HepG2 (cell line): ENCODE results near the gene LRRC15. TPM values are rescaled to one million over a fixed set of nuclear protein-coding genes. Genes with fewer than 3 reads are reported as not detected.

Experiments
- ATAC-seq: fragments of 200-7000 bp; cut with Tn5 transposase; 3 replicates; pipeline ENCODE4 v1.9.1; 2020; ENCODE audit warnings: mild to moderate bottlenecking, moderate library complexity
- BruUV-seq: library from RNA; stranded (reverse); fragments of 400-500 nt; replicated peaks from 2 replicates; lab custom pipeline; 2021; lab: Mats Ljungman, UMichigan
- CTCF ChIA-PET: fragments of 300-600 bp; formaldehyde crosslinking; extraction: SDS; loops from one replicate; lab custom pipeline; 2021; ENCODE audit warnings: low total read pairs, inconsistent platforms, low intra/inter-chr PET ratio; lab: Yijun Ruan, JAX
- POLR2A ChIA-PET: fragments of 350-600 bp; sonication (Branson Sonifier 250); formaldehyde crosslinking; loops from one replicate; lab custom pipeline; 2020; ENCODE audit warnings: antibody characterized with exemption, inconsistent platforms; lab: Yijun Ruan, JAX
- DNase-seq: peaks from one replicate; pipeline ENCODE4 v3.0.0-alpha.2; 2015; ENCODE audit warnings: low spot score
- FAIRE-seq: peaks from 3 replicates; lab custom pipeline; 2011; peaks lifted over from hg19 to GRCh38; lab: Jason Lieb, UNC
- H2AFZ ChIP-seq: one replicate; pipeline ENCODE4 v1.6.1; 2011; ENCODE audit warnings: low read length, inconsistent platforms
- H3K27ac ChIP-seq: fragments of 300-600 bp; 3 replicates; pipeline ENCODE4 v1.8.0; 2011; ENCODE audit warnings: mixed run types, mild to moderate bottlenecking, mixed read lengths, low read length, inconsistent platforms; ENCODE audit not compliant: insufficient read depth; ENCODE audit errors: extremely low read length
- H3K27me3 ChIP-seq, 2 experiments: fragments of 200-600 bp in 1 of 2; 2 replicates in 1 of 2; 3 replicates in 1 of 2; pipeline versions ENCODE4 v1.6.0 to v1.8.0; 2011; ENCODE audit warnings: low read length in 2 of 2, mild to moderate bottlenecking in 2 of 2, moderate library complexity in 2 of 2, inconsistent platforms in 1 of 2; ENCODE audit not compliant: insufficient read depth in 2 of 2, control insufficient read depth in 1 of 2
- H3K36me3 ChIP-seq, 2 experiments: fragments of 200-600 bp in 1 of 2; replicated peaks in 1 of 2; 2 replicates in 1 of 2; 3 replicates in 1 of 2; pipeline versions ENCODE4 v1.5.1 to v1.8.0; 2011; ENCODE audit warnings: low read length in 2 of 2, inconsistent platforms in 1 of 2; ENCODE audit not compliant: insufficient read depth in 2 of 2, control insufficient read depth in 1 of 2
- H3K4me1 ChIP-seq: 2 replicates; pipeline ENCODE4 v1.5.1; 2012; ENCODE audit warnings: low read length, inconsistent platforms; ENCODE audit not compliant: insufficient read depth
- H3K4me2 ChIP-seq: 2 replicates; pipeline ENCODE4 v1.6.0; 2011; ENCODE audit warnings: low read depth, low read length, inconsistent platforms
- H3K4me3 ChIP-seq, 3 experiments: fragments of 200-600 bp in 1 of 3; sonication (generic), shearing (Covaris generic) in 1 of 3; replicated peaks in 1 of 3; 2 replicates each; pipeline ENCODE4 v1.5.1; 2011 to 2016; ENCODE audit warnings: low read length in 3 of 3, inconsistent platforms in 2 of 3, low read depth in 2 of 3, mild to moderate bottlenecking in 2 of 3, control low read depth in 1 of 3, mixed read lengths in 1 of 3; ENCODE audit not compliant: insufficient read depth in 1 of 3
- H3K79me2 ChIP-seq: one replicate; pipeline ENCODE4 v1.6.1; 2011; ENCODE audit warnings: low read length, inconsistent platforms; ENCODE audit not compliant: insufficient read depth
- H3K9ac ChIP-seq: 2 replicates; pipeline ENCODE4 v1.6.0; 2011; ENCODE audit warnings: mild to moderate bottlenecking, low read depth, low read length, inconsistent platforms; ENCODE audit not compliant: insufficient read depth
- H3K9me3 ChIP-seq: 2 replicates; pipeline ENCODE4 v1.5.1; 2012; ENCODE audit warnings: mild to moderate bottlenecking, low read length
- H4K20me1 ChIP-seq: 2 replicates; pipeline ENCODE4 v1.6.0; 2011; ENCODE audit warnings: inconsistent platforms, mild to moderate bottlenecking, low read length, moderate library complexity; ENCODE audit not compliant: insufficient read depth
- SUZ12 ChIP-seq: fragments of 150-350 bp; IDR thresholded peaks from 2 replicates; pipeline ENCODE4 v1.6.1; 2014; ENCODE audit warnings: low read depth, low read length
- ZNF235 ChIP-seq: sonication (generic); formaldehyde crosslinking; IDR thresholded peaks from 2 replicates; pipeline ENCODE4 v1.8.1; 2023; ENCODE audit warnings: mild to moderate bottlenecking, missing genetic modification reagents, borderline replicate concordance
- ZNF619 ChIP-seq: sonication (generic); formaldehyde crosslinking; IDR thresholded peaks from 2 replicates; pipeline ENCODE4 v1.4.0; 2020; ENCODE audit warnings: mild to moderate bottlenecking, missing genetic modification reagents
- WGBS: methylation state at CpG from one replicate; pipeline ENCODE4 v1.1.6; 2017; ENCODE audit warnings: low lambda C conversion rate; 5-methylcytosine and 5-hydroxymethylcytosine counted together
- in situ Hi-C: cut with HindIII; loops from 2 replicates; pipeline ENCODE4 v1.10.0; 2017; ENCODE audit warnings: low pct_unique_long_range_greater_than_20kb; ENCODE audit not compliant: extremely low pct_ligation_motif_present
- intact Hi-C: fragments of 100-400 bp; cut with micrococcal nuclease; formaldehyde crosslinking; loops from one replicate; pipeline ENCODE4 v1.10.0; 2022; ENCODE audit not compliant: unreplicated experiment
- polyA plus RNA-seq, 8 experiments: library from polyadenylated mRNA; depleted of rRNA in 3 of 8; stranded (reverse) in 7 of 8; unstranded in 1 of 8; fragments of >200 nt; fragmentation: Illumina TruSeq in 4 of 8; extraction: Trizol in 4 of 8; gene quantifications; 2 replicates each; pipeline versions ENCODE4 v1.2.1 to v1.2.3, GENCODE V29; 2011 to 2016; ENCODE audit warnings: low read depth in 4 of 8, missing spikeins in 1 of 8, mixed read lengths in 1 of 8; ENCODE audit not compliant: insufficient read depth in 1 of 8
- total RNA-seq, 5 experiments: library from RNA; depleted of rRNA; stranded (reverse); fragments of >200 nt; fragmentation: Illumina TruSeq; extraction: Trizol; gene quantifications; 2 replicates each; pipeline ENCODE4 v1.2.3, GENCODE V29; 2016; ENCODE audit warnings: low read depth in 1 of 5
- TF ChIP-seq, protein P1 (sequence below): sonication (generic); formaldehyde crosslinking; IDR thresholded peaks from 2 replicates; pipeline ENCODE4 v1.4.0; 2020; ENCODE audit warnings: mild to moderate bottlenecking, missing genetic modification reagents
- TF ChIP-seq, protein P2 (sequence below): sonication (generic); formaldehyde crosslinking; IDR thresholded peaks from 2 replicates; pipeline ENCODE4 v1.5.0; 2020; ENCODE audit warnings: missing genetic modification reagents
- TF ChIP-seq, protein P3 (sequence below), 2 experiments: fragments of 450-650 bp in 1 of 2; sonication (generic) in 1 of 2; formaldehyde crosslinking in 1 of 2; IDR thresholded peaks; 2 replicates each; pipeline versions ENCODE4 v1.6.1 to v1.8.0; 2016 to 2022; ENCODE audit warnings: antibody characterized with exemption in 1 of 2, mild to moderate bottlenecking in 1 of 2, missing genetic modification reagents in 1 of 2
- TF ChIP-seq, protein P4 (sequence below), 2 experiments: sonication (generic) in 1 of 2; formaldehyde crosslinking in 1 of 2; IDR thresholded peaks; 2 replicates each; pipeline versions ENCODE4 v1.6.1 to v1.9.0; 2014 to 2022; ENCODE audit warnings: antibody characterized with exemption in 1 of 2, borderline replicate concordance in 1 of 2, inconsistent platforms in 1 of 2, low read depth in 1 of 2, missing genetic modification reagents in 1 of 2

The LRRC15 gene
- total and polyA plus RNA-seq, 2 of the 13 experiments (the other 11 are each of a cell fraction or from before 2014, with no cell fraction given), result not detected

GRCh38 chr3:194365526-194365925 is 4.0 kb downstream of the LRRC15 start:
- CTCF ChIA-PET, result no interaction called here
- Histone ChIP-seq H2AFZ (no peak overlapping the region), H3K36me3 (no peaks in the 10 kb centered on the region), H4K20me1 (no peaks in the 10 kb centered on the region), H3K4me1 (peaks cover 14% of the 10 kb centered on the region), H3K27me3 (peaks cover 14 to 75% of the 10 kb centered on the region in 2 experiments; a peak in 4 of 5 replicates), H3K9ac (no peak overlapping the region), H3K4me2 (no peak overlapping the region), H3K9me3 (no peaks in the 10 kb centered on the region), H3K4me3 (no peak overlapping the region), H3K27ac (no peak overlapping the region), H3K79me2 (no peaks in the 10 kb centered on the region)
- no TSS peak for BruUV-seq
- intact Hi-C loops (no loop called here), in situ Hi-C loops (no loop called here)
- ATAC-seq (no peak), DNase-seq (no peak), FAIRE-seq (no peak)
- POLR2A ChIA-PET, result no interaction called here
- 29% methylated on average over 4 of the region's 6 CpGs for WGBS
- TF ChIP-seq ZNF235 (CRISPR knock-in tag), result no peak
- TF ChIP-seq SUZ12, result no peak
- TF ChIP-seq, protein P1, sequence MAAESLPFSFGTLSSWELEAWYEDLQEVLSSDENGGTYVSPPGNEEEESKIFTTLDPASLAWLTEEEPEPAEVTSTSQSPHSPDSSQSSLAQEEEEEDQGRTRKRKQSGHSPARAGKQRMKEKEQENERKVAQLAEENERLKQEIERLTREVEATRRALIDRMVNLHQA, result no peak
- TF ChIP-seq, protein P2, sequence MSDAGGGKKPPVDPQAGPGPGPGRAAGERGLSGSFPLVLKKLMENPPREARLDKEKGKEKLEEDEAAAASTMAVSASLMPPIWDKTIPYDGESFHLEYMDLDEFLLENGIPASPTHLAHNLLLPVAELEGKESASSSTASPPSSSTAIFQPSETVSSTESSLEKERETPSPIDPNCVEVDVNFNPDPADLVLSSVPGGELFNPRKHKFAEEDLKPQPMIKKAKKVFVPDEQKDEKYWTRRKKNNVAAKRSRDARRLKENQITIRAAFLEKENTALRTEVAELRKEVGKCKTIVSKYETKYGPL, result no peak
- TF ChIP-seq ZNF619 (CRISPR knock-in tag), result no peak
- TF ChIP-seq, protein P3, sequence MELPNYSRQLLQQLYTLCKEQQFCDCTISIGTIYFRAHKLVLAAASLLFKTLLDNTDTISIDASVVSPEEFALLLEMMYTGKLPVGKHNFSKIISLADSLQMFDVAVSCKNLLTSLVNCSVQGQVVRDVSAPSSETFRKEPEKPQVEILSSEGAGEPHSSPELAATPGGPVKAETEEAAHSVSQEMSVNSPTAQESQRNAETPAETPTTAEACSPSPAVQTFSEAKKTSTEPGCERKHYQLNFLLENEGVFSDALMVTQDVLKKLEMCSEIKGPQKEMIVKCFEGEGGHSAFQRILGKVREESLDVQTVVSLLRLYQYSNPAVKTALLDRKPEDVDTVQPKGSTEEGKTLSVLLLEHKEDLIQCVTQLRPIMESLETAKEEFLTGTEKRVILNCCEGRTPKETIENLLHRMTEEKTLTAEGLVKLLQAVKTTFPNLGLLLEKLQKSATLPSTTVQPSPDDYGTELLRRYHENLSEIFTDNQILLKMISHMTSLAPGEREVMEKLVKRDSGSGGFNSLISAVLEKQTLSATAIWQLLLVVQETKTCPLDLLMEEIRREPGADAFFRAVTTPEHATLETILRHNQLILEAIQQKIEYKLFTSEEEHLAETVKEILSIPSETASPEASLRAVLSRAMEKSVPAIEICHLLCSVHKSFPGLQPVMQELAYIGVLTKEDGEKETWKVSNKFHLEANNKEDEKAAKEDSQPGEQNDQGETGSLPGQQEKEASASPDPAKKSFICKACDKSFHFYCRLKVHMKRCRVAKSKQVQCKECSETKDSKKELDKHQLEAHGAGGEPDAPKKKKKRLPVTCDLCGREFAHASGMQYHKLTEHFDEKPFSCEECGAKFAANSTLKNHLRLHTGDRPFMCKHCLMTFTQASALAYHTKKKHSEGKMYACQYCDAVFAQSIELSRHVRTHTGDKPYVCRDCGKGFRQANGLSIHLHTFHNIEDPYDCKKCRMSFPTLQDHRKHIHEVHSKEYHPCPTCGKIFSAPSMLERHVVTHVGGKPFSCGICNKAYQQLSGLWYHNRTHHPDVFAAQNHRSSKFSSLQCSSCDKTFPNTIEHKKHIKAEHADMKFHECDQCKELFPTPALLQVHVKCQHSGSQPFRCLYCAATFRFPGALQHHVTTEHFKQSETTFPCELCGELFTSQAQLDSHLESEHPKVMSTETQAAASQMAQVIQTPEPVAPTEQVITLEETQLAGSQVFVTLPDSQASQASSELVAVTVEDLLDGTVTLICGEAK (IDR thresholded peaks at IDR 0.05), result no peak
- TF ChIP-seq, protein P3 (CRISPR knock-in tag; IDR thresholded peaks at IDR 0.05), result no peak
- TF ChIP-seq, protein P4, sequence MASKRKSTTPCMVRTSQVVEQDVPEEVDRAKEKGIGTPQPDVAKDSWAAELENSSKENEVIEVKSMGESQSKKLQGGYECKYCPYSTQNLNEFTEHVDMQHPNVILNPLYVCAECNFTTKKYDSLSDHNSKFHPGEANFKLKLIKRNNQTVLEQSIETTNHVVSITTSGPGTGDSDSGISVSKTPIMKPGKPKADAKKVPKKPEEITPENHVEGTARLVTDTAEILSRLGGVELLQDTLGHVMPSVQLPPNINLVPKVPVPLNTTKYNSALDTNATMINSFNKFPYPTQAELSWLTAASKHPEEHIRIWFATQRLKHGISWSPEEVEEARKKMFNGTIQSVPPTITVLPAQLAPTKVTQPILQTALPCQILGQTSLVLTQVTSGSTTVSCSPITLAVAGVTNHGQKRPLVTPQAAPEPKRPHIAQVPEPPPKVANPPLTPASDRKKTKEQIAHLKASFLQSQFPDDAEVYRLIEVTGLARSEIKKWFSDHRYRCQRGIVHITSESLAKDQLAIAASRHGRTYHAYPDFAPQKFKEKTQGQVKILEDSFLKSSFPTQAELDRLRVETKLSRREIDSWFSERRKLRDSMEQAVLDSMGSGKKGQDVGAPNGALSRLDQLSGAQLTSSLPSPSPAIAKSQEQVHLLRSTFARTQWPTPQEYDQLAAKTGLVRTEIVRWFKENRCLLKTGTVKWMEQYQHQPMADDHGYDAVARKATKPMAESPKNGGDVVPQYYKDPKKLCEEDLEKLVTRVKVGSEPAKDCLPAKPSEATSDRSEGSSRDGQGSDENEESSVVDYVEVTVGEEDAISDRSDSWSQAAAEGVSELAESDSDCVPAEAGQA (IDR thresholded peaks at IDR 0.05; ENCODE audit: low read depth), result no peak
- TF ChIP-seq, protein P4 (CRISPR knock-in tag; IDR thresholded peaks at IDR 0.05; ENCODE audit: borderline replicate concordance), result no peak
